ENCODE results near the gene EML4. TPM values are rescaled to one million over a fixed set of nuclear protein-coding genes. Genes with fewer than 3 reads are reported as not detected.

Gene EML4
- polyA plus RNA-seq, 1 donor (not counting 4 experiments of a cell fraction or from before 2014, with no cell fraction given) = 36.4 TPM

GRCh38 chr2:42288811-42289210 lies 119.7 kb downstream of the EML4 start:
- dilution Hi-C loops (cut with MboI; ENCODE audit: extremely low pct_ligation_motif_present, low sequenced_read_pairs) = no loop called here
- no peak for FAIRE-seq
- Histone ChIP-seq H3K9me3 (ENCODE audit: control insufficient read depth, low read depth, low read length) (no peaks in the 10 kb centered on the region), H3K36me3 (ENCODE audit: control insufficient read depth in 2 of 2, extremely low read depth in 1 of 2, insufficient read depth in 2 of 2, low read length in 2 of 2) (peaks cover 0 to 2% of the 10 kb centered on the region in 2 experiments), H3K4me2 (ENCODE audit: control insufficient read depth, extremely low read depth, insufficient read depth, low read depth, low read length) (no peak overlapping the region), H3K4me3 (ENCODE audit: control insufficient read depth in 2 of 3, extremely low read depth in 1 of 3, insufficient read depth in 2 of 3, low read depth in 1 of 3, low read length in 3 of 3) (no peak overlapping the region), H3K4me1 (ENCODE audit: control insufficient read depth, extremely low read depth, insufficient read depth, low read length) (no peaks in the 10 kb centered on the region), H3K9ac (ENCODE audit: control insufficient read depth, extremely low read depth, insufficient read depth, low read length) (no peak overlapping the region), H4K20me1 (ENCODE audit: control insufficient read depth, extremely low read depth, insufficient read depth, low read length) (no peaks in the 10 kb centered on the region), H3K9me1 (ENCODE audit: control insufficient read depth, extremely low read depth, insufficient read depth, low read length) (no peaks in the 10 kb centered on the region), H3K27me3 (ENCODE audit: control insufficient read depth, extremely low read depth, insufficient read depth, low read length) (no peaks in the 10 kb centered on the region), H3K27ac (ENCODE audit: control insufficient read depth, insufficient read depth, low read length) (no peak overlapping the region), H3K79me2 (ENCODE audit: control insufficient read depth, insufficient read depth, low read length) (no peaks in the 10 kb centered on the region), H2AFZ (ENCODE audit: control insufficient read depth, low read length) (no peak overlapping the region)
- no peak for TF ChIP-seq CTCF (optimal IDR thresholded peaks at IDR 0.05 in 1 of 3, IDR thresholded peaks at IDR 0.05 in 1 of 3, conservative IDR thresholded peaks at IDR 0.05 in 1 of 3; ENCODE audit: extremely low read depth in 1 of 3, insufficient read depth in 2 of 3, low read length in 3 of 3)
- no peak for TF ChIP-seq EZH2 (IDR thresholded peaks at IDR 0.05; ENCODE audit: low read length)
- DNase-seq (ENCODE audit: low read depth, low spot score) = no peak

DNA sequence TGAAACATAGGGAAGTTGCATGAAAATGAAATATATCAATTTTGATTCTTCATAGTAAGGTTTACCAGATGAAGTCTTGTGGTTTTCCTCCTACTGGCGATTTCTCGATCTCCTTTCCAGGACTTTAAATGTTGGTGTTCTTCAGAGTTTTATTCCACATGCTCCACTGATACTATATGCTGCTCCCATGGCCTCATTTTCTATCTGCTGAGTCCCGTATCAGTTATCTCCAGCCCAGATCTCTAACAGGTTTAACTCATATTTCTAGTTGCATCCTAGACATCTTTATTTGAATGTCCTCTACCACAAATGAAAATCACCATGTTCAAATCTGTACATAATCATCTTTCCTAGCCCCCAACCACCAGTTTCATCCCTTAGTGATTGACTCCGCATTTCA lies 120.1 kb downstream of the EML4 start:
- DNase-seq (ENCODE audit: low read depth, low spot score) = no peak
- H3K4me1 ChIP-seq (ENCODE audit: control insufficient read depth, extremely low read depth, insufficient read depth, low read length) = no peaks in the 10 kb centered on the region
- H3K27ac ChIP-seq (ENCODE audit: control insufficient read depth, insufficient read depth, low read length) = no peak overlapping the region
- H3K36me3 ChIP-seq (ENCODE audit: control insufficient read depth in 2 of 2, extremely low read depth in 1 of 2, insufficient read depth in 2 of 2, low read length in 2 of 2) = peaks cover 0 to 2% of the 10 kb centered on the region in 2 experiments
- H3K79me2 ChIP-seq (ENCODE audit: control insufficient read depth, insufficient read depth, low read length) = no peaks in the 10 kb centered on the region
- no peak overlapping the region for H3K4me2 ChIP-seq (ENCODE audit: control insufficient read depth, extremely low read depth, insufficient read depth, low read depth, low read length)
- dilution Hi-C loops (cut with MboI; ENCODE audit: extremely low pct_ligation_motif_present, low sequenced_read_pairs) = no loop called here
- H3K9me3 ChIP-seq (ENCODE audit: control insufficient read depth, low read depth, low read length) = no peaks in the 10 kb centered on the region
- FAIRE-seq = no peak
- no peak overlapping the region for H2AFZ ChIP-seq (ENCODE audit: control insufficient read depth, low read length)
- TF ChIP-seq CTCF (optimal IDR thresholded peaks at IDR 0.05 in 1 of 3, IDR thresholded peaks at IDR 0.05 in 1 of 3, conservative IDR thresholded peaks at IDR 0.05 in 1 of 3; ENCODE audit: extremely low read depth in 1 of 3, insufficient read depth in 2 of 3, low read length in 3 of 3) (no peak), EZH2 (IDR thresholded peaks at IDR 0.05; ENCODE audit: low read length) (no peak)
- H3K27me3 ChIP-seq (ENCODE audit: control insufficient read depth, extremely low read depth, insufficient read depth, low read length) = no peaks in the 10 kb centered on the region
- H4K20me1 ChIP-seq (ENCODE audit: control insufficient read depth, extremely low read depth, insufficient read depth, low read length) = no peaks in the 10 kb centered on the region
- no peaks in the 10 kb centered on the region for H3K9me1 ChIP-seq (ENCODE audit: control insufficient read depth, extremely low read depth, insufficient read depth, low read length)
- H3K9ac ChIP-seq (ENCODE audit: control insufficient read depth, extremely low read depth, insufficient read depth, low read length) = no peak overlapping the region
- no peak overlapping the region for H3K4me3 ChIP-seq (ENCODE audit: control insufficient read depth in 2 of 3, extremely low read depth in 1 of 3, insufficient read depth in 2 of 3, low read depth in 1 of 3, low read length in 3 of 3)

All from keratinocyte (primary cell).